Measurements from ENCODE around the gene ITGA2. TPM values are rescaled to one million over a fixed set of nuclear protein-coding genes. Genes with fewer than 3 reads are reported as not detected.

ITGA2 gene
- total and polyA plus RNA-seq, 2 donors (not counting 1 experiment from before 2014, with no cell fraction given), result not detected

GRCh38 chr5:53038196-53038847, 49.2 kb downstream of the ITGA2 start:
- DNase-seq (no peak), ATAC-seq (ENCODE audit: low read depth) (no peak)
- Histone ChIP-seq H3K4me3 (ENCODE audit: control extremely low read depth in 1 of 5, extremely low read depth in 1 of 5, insufficient read depth in 1 of 5, low read depth in 2 of 5, low read length in 4 of 5) (no peak overlapping the region), H3K36me3 (replicated peaks in 1 of 2; ENCODE audit: control extremely low read depth in 1 of 2, control insufficient read depth in 1 of 2, extremely low read depth in 1 of 2, insufficient read depth in 2 of 2, low read length in 1 of 2) (no peaks in the 10 kb centered on the region), H3K4me2 (replicated peaks; ENCODE audit: low read depth, low read length, poor library complexity, severe bottlenecking) (no peak overlapping the region), H3K27me3 (replicated peaks in 1 of 4; ENCODE audit: control extremely low read depth in 1 of 4, control insufficient read depth in 3 of 4, insufficient read depth in 4 of 4, low read length in 3 of 4) (peaks cover 0 to under 1% (median 0%) of the 10 kb centered on the region in 4 experiments), H4K20me1 (ENCODE audit: control insufficient read depth, insufficient read depth, low read length, poor library complexity, severe bottlenecking) (no peaks in the 10 kb centered on the region), H3K4me1 (ENCODE audit: control insufficient read depth in 2 of 2, insufficient read depth in 2 of 2, low read length in 2 of 2) (peaks cover 0 to 5% of the 10 kb centered on the region in 2 donors), H3K9me3 (ENCODE audit: control extremely low read depth in 1 of 3, control insufficient read depth in 2 of 3, insufficient read depth in 1 of 3, low read length in 2 of 3) (no peaks in the 10 kb centered on the region), H3K9ac (ENCODE audit: low read length) (no peak overlapping the region), H2AFZ (ENCODE audit: insufficient read depth, low read depth, low read length, poor library complexity, severe bottlenecking) (no peak overlapping the region), H3K27ac (ENCODE audit: low read length in 2 of 2) (no peak overlapping the region), H3K79me2 (ENCODE audit: control insufficient read depth, insufficient read depth, low read length) (no peaks in the 10 kb centered on the region)
- Mint-ChIP-seq H3K4me3 (no peak overlapping the region), H3K4me1 (peaks cover 5% of the 10 kb centered on the region), H3K9me3 (ENCODE audit: insufficient read depth) (no peaks in the 10 kb centered on the region), H3K27ac (no peak overlapping the region), H3K27me3 (peaks cover under 1% of the 10 kb centered on the region)
- 93% methylated on average over 3 of the region's 5 CpGs for WGBS (ENCODE audit: insufficient coverage)
- POLR2A ChIA-PET, result no interaction called here
- intact Hi-C loops (cut with micrococcal nuclease), result no loop called here
- no peak for TF ChIP-seq EZH2 (IDR thresholded peaks at IDR 0.05; ENCODE audit: borderline replicate concordance, insufficient read depth, low read depth, low read length, poor library complexity, severe bottlenecking)
- no peak for TF ChIP-seq CTCF (IDR thresholded peaks at IDR 0.05)
- CTCF ChIA-PET, result no interaction called here

- ChIA-PET CTCF (no interaction called here), POLR2A (no interaction called here)
- ATAC-seq (ENCODE audit: low read depth) (no peak), DNase-seq (no peak)
- no peaks in the 10 kb centered on the region for H4K20me1 ChIP-seq (ENCODE audit: control insufficient read depth, insufficient read depth, low read length, poor library complexity, severe bottlenecking)
- no peaks in the 10 kb centered on the region for H3K36me3 ChIP-seq (replicated peaks in 1 of 2; ENCODE audit: control extremely low read depth in 1 of 2, control insufficient read depth in 1 of 2, extremely low read depth in 1 of 2, insufficient read depth in 2 of 2, low read length in 1 of 2)
- Mint-ChIP-seq H3K4me1 (peaks cover 5% of the 10 kb centered on the region), H3K9me3 (ENCODE audit: insufficient read depth) (no peaks in the 10 kb centered on the region), H3K4me3 (no peak overlapping the region), H3K27me3 (peaks cover 5% of the 10 kb centered on the region), H3K27ac (no peak overlapping the region)
- no peaks in the 10 kb centered on the region for H3K79me2 ChIP-seq (ENCODE audit: control insufficient read depth, insufficient read depth, low read length)
- H3K27me3 ChIP-seq (replicated peaks in 1 of 4; ENCODE audit: control extremely low read depth in 1 of 4, control insufficient read depth in 3 of 4, insufficient read depth in 4 of 4, low read length in 3 of 4), result peaks cover 0 to 6% (median 0%) of the 10 kb centered on the region in 4 experiments
- H3K4me2 ChIP-seq (replicated peaks; ENCODE audit: low read depth, low read length, poor library complexity, severe bottlenecking), result no peak overlapping the region
- peaks cover 0 to 5% of the 10 kb centered on the region in 2 donors for H3K4me1 ChIP-seq (ENCODE audit: control insufficient read depth in 2 of 2, insufficient read depth in 2 of 2, low read length in 2 of 2)
- no peak overlapping the region for H3K27ac ChIP-seq (ENCODE audit: low read length in 2 of 2)
- no peaks in the 10 kb centered on the region for H3K9me3 ChIP-seq (ENCODE audit: control extremely low read depth in 1 of 3, control insufficient read depth in 2 of 3, insufficient read depth in 1 of 3, low read length in 2 of 3)
- 63% methylated on average over 2 of the region's 3 CpGs for WGBS (ENCODE audit: insufficient coverage)
- intact Hi-C loops (cut with micrococcal nuclease), result no loop called here
- H2AFZ ChIP-seq (ENCODE audit: insufficient read depth, low read depth, low read length, poor library complexity, severe bottlenecking), result no peak overlapping the region
- TF ChIP-seq CTCF (IDR thresholded peaks at IDR 0.05) (no peak), EZH2 (IDR thresholded peaks at IDR 0.05; ENCODE audit: borderline replicate concordance, insufficient read depth, low read depth, low read length, poor library complexity, severe bottlenecking) (no peak)
- H3K9ac ChIP-seq (ENCODE audit: low read length), result no peak overlapping the region
- no peak overlapping the region for H3K4me3 ChIP-seq (ENCODE audit: control extremely low read depth in 1 of 5, extremely low read depth in 1 of 5, insufficient read depth in 1 of 5, low read depth in 2 of 5, low read length in 4 of 5)
These were observed 50.7 kb downstream of the ITGA2 start for GRCh38 chr5:53039855-53040254.

Data from B cell (primary cell).